ENCODE measurements around the gene PIK3R6.

DNA sequence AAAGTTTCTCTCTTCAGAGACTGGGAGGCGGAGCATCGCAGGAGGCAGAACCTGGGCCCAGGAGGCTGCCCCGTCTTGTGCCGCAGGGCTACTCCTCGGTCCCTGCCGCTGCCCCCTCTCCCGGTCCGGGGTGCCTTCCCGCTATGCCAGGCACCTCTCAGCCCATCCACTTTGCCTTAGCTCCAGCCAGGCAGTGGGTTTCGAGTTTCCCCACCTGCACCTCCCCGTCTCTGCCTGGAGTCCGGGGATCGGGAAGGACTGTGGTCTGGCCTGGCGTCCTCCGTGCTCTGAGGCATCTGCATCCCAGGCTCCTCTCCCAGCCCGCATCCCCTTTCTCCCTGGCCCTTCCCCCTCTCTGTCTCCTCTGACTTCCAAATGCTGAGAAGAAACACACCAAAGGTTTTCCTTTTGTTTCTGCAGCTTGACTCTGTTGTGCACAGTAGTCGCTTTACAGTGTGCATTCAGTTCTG is 26.8 kb upstream of the PIK3R6 start:
- no peak for TF ChIP-seq EZH2 (IDR thresholded peaks at IDR 0.05)
- no peak for TF ChIP-seq POLR2AphosphoS5 (IDR thresholded peaks at IDR 0.05; ENCODE audit: borderline replicate concordance, low read depth, low read length)
- TF ChIP-seq FOXP2 (optimal IDR thresholded peaks at IDR 0.05; ENCODE audit: control extremely low read depth, extremely low read length, insufficient read depth): no peak
